Left kidney (tissue), 2 donors: Measurements from ENCODE around the gene RNH1. TPM values are rescaled to one million over a fixed set of nuclear protein-coding genes. Genes with fewer than 3 reads are reported as not detected.
A peak's percentile ranks its signal among the peaks of the same experiment; 100 is the strongest.

ENCODE experiments used
- DNase-seq: peaks from one replicate; pipeline ENCODE4 v3.0.0-alpha.2; 2013
- polyA plus RNA-seq: library from polyadenylated mRNA; unstranded; fragments of 120-200 nt; gene quantifications from one replicate; pipeline ENCODE4 v1.2.1, GENCODE V29; 2013; ENCODE audit not compliant: insufficient read length

RNH1 gene
- polyA plus RNA-seq, 1 donor, result 71.2 TPM

GRCh38 chr11:539971-540481 is 33.0 kb upstream of the RNH1 start:
- DNase-seq, result no peak

- no peak for DNase-seq
Measured at GRCh38 chr11:538431-539051, 31.5 kb upstream of the RNH1 start.

- DNase-seq, result no peak
Measured at GRCh38 chr11:537622-538430, 30.8 kb upstream of the RNH1 start.

- DNase-seq, result peak; percentile 77
Measured at GRCh38 chr11:536841-537621, 30.0 kb upstream of the RNH1 start, which contains the start of gene LRRC56. TSS of gene LRRC56 (plus strand) at chr11:537527. CDS start at chr11:540685, 3,158 bp downstream.

GRCh38 chr11:535519-536454 is 28.7 kb upstream of the RNH1 start, which contains the start of gene HRAS:
TSS of gene HRAS (minus strand) at chr11:535576.
- DNase-seq, result peak; percentile 94

- DNase-seq, result no peak
Measured at GRCh38 chr11:535210-535518, 28.1 kb upstream of the RNH1 start.

- DNase-seq, result no peak
Measured at GRCh38 chr11:534396-535209, 27.6 kb upstream of the RNH1 start.

GRCh38 chr11:533586-534395 is 26.7 kb upstream of the RNH1 start:
- DNase-seq, result no peak

- no peak for DNase-seq
Measured at GRCh38 chr11:532986-533585, 26.0 kb upstream of the RNH1 start.

- no peak for DNase-seq
Measured at GRCh38 chr11:532527-532985, 25.5 kb upstream of the RNH1 start.

- no peak for DNase-seq
Measured at GRCh38 chr11:531919-532526, 25.0 kb upstream of the RNH1 start.

- DNase-seq, result no peak
Measured at GRCh38 chr11:530960-531831, 24.2 kb upstream of the RNH1 start.

- no peak for DNase-seq
Measured at GRCh38 chr11:529728-530411, 22.8 kb upstream of the RNH1 start.

- DNase-seq, result no peak
Measured at GRCh38 chr11:528815-529727, 22.0 kb upstream of the RNH1 start.

- no peak for DNase-seq
Measured at GRCh38 chr11:528166-528814, 21.2 kb upstream of the RNH1 start.
